SIG-M5 treated with dmso at 0.1 percent for 504 hours (cell line): ENCODE measurements around the gene GNG12.

Source experiments
- DNase-seq: peaks from one replicate; lab custom pipeline; 2025; ENCODE audit not compliant: unreplicated experiment; lab: John Stamatoyannopoulos, UW

Gene GNG12

DNA sequence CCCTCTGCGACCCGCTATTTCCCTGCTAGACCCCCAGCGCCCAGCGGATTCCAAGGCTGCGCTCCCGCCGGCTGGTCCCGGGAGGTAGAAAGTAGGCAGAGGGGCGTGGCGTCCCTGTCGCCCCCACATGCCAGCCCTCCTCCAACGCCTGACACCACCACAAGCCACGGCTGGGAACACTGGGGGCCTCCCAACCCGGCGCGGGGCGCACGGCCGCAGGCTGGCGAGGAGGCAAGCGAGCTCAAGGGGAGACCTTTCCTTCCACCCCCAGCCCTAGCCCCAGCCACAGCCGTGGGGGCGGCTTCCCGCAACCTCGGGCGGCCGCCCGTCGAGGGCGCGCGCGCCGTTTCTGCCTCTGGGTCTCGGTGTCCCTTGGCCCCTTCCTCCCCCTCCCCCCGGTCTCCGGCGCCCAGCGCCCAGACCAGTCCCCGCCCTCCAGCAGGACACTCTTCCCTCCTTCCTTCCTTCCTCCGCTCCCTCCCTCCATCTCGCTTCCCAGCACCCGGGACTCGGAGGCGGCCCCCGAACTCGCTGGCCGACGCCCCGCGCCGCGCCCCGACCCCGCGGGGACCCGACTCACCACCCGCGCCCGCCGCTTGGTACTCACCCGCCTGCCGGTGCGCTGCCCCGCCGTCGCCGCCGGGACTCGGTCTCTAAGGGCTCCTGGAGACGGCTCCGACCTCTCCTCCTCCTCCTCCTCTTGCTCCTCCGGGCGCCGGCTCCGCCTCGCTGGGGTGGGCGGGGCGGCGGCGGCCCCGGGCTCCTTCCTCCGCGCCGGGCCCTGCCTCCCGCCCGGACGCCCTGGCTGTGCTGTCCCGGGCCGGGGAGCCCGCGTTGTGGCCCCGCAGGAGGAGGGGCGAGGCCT lies at the start of gene GNG12:
TSS of gene GNG12 (minus strand) at position 731 of the 865 bp plus-strand sequence. CDS start 125,781 bp downstream, outside the sequence.
- no peak for DNase-seq

GRCh38 chr1:67882196-67882958 lies 49.1 kb upstream of the GNG12 start:
- no peak for DNase-seq

DNA sequence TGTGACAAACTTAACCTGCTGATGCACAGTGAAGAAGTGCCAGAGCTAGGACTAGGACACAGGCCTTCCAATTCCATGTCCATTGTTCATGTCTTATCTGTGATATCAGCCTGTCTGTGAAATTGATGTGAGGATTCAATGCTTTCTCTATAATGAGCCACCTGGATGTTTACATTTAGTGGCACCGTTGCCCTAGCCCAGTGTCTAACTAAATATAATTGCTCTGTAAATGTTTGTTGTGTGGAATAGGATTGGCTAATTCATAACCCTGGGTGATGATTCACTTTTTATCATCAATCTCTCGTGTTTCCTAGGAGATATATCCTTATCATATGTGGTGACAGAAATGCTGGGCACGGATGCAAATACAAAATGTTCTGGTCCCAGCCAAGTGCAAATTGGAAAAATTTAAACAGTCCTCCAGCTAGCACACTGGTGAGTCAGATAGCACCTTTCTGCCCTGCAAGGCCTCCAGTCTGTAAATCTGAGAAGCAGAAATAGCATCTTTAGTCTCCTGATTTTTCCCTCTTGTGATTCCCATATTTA lies 46.9 kb upstream of the GNG12 start:
- DNase-seq = no peak

DNA sequence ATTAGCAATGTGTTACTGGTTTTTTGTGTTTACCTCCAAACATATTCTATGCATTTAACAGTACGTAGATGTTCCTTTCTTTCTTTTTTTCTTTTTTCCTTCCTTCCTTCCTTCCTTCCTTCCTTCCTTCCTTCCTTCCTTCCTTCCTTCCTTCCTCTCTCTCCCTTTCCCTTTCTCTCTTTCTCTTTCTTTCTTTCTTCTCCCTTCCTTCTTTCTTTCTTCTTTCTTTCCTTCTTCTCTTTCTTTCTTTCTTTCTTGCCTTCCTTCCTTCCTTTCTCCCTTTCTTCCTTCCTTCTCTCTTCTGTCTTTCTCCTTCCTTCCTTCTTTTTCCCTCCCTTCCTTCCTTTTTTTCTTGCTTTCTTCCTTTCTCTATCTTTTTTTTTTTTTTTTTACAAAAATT lies 46.2 kb upstream of the GNG12 start:
- DNase-seq = no peak

DNA sequence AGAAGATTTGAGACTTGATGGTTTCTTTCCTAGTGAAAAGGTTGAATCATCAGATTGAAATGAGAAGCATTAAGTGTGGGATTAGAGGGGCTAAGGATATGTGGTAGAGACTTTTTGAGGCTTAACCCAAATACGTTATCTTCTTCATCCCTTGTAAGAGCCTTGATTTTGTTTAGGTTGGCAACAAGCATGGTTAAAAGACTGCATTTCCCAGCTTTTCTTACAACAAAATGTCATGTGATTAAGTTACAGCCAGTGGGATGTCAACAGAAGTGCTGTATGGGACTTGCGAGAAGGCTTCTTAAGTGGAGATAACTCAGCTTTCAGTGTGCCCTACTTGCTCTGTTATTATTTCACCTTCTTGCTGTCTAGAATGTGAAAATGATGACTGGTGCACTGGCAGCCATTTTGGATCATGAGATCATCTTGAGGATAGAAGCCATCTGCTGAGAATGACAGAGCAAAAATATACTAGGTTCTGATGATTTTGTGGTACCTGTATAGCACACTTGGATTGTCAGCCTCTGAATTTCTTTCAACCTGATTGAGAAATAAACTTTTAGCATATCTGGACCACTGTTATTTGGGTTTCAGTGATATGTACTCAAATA lies 41.3 kb upstream of the GNG12 start:
- no peak for DNase-seq

DNA sequence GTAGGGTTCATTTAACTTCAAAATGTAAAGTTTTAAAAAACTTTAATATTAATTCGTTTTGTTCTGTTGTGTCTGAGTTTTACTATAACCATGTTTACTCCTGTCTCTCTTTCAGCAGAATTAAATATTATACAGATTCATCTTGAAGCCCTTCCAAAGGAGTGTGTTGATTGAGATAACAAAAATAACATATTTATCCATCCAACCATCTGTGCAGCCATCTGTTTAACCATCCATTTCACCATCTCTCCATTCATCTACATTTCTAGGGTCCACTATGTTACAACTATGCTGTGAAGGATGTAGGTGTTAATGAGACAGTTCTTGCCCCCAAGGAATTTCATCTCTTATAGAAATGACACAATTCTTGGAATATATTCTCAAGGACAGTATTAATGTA lies 36.0 kb upstream of the GNG12 start:
- no peak for DNase-seq

GRCh38 chr1:67863637-67864036 lies 30.4 kb upstream of the GNG12 start:
- DNase-seq = no peak

DNA sequence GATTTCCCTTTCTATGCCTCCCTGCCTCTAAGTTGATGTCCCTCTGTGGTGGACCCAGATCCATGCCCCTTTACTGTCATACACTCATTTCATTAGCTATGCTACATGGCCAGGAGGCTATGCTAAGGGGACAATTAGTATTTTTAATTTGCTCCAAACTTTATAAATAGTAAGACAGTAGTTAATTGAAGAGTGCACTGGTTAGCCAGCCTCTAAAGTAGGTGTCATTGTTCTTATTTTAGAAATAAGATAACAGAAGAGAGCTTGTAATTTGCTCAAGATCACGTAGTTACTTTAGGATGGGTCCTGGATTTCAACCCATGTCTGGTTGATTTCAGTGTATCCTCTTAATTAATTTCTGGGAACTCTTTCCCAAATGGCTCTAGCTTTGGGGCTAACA lies 29.4 kb upstream of the GNG12 start:
- no peak for DNase-seq

DNA sequence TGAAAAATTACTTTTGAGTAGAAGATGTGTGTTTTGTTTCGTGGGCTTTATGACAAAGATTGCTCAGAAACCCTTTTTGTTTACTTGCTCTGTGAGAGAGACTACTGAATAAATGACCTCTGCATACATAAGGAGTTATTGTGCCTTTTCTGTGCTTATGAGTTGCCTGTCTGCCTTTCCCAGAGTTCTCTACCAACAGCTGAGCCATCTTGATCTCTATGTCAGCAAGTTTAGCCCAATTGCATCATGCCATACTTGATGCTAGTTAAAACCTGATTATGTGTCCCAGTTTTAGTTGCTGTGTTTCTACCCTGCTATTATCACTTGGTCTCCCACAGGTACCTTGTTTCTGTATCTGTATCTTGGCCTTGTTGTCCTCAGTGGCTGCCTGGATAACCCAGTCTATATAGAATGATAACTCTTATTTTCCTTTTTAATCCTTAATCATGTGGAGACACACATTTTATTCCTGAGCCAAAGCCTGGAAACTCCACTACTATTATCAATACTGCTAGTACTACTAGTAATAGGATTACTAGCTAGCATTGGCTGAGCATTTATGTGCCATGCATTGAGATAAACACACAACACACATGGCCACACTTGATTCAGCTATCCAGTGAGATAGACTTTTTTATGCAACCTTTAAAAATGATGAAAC lies 28.7 kb upstream of the GNG12 start:
- no peak for DNase-seq

DNA sequence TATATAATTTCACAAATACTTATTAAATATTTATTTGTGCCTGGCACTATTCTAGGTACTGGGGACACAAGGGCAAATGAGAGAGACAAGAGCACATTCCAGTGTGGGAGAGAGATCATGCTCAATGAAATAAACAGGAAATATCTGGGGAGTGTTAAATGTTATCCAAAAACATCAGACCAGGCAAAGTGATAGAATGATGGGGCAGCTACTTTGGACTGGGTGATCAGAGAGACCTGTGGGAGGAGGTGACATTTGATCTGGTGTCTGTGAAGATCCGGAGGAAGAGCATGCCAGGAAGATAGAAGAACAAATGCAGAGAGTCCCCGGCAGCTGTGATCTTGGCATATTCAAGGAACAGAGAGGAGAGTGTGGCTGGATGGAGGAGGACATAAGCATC lies 27.5 kb upstream of the GNG12 start:
- no peak for DNase-seq

GRCh38 chr1:67856921-67857320 lies 23.7 kb upstream of the GNG12 start:
- DNase-seq = no peak

DNA sequence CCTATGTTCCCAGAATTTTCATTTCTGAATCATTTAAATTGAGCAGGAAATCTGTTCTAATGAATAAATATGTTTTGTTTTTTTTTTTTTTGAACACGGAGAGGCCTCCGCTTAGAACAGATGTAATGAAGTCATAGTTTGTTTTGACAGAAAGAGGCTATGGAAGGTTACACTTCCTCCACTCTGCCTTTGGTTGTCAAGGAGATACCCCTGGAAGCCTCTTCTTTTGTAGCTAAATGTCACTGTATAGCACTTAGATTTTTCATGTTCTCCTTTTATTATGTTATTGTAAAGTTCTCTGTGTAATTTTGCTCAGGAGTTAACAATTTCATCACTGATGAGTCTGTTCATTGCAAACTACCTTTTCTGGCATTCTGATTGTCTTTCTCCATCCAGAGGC lies 22.7 kb upstream of the GNG12 start:
- no peak for DNase-seq

DNA sequence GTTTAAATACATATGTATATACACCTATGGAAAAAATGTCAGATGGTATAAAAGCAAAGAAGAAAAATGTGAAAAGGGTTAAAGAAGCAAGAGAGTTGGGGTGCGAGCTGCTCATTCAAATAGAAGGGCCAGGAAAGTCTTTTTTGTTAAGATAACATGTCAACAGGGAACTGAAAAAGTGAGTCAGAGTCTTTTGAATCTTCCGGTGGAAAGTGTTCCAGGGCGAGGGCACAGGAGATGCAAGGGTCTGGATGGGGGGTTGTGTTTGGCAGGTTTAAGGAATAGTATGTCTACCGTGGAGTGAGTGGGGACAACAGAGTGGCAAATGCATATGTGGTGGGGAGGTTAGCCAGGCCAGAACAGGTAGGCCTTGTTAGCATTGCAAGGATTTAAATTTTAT lies 22.2 kb upstream of the GNG12 start:
- no peak for DNase-seq

GRCh38 chr1:67853704-67854103 lies 20.4 kb upstream of the GNG12 start:
- peak; percentile 7 for DNase-seq

- no peak for DNase-seq
Observed at GRCh38 chr1:67851800-67852199, 18.5 kb upstream of the GNG12 start.

- no peak for DNase-seq
Observed at GRCh38 chr1:67850611-67851075, 17.4 kb upstream of the GNG12 start.

- peak; percentile 44 for DNase-seq
Observed at GRCh38 chr1:67850151-67850551, 16.9 kb upstream of the GNG12 start.

GRCh38 chr1:67847466-67847865 lies 14.2 kb upstream of the GNG12 start:
- DNase-seq = no peak

GRCh38 chr1:67846538-67846937 lies 13.3 kb upstream of the GNG12 start:
- no peak for DNase-seq

GRCh38 chr1:67844988-67845387 lies 11.7 kb upstream of the GNG12 start:
- no peak for DNase-seq

DNA sequence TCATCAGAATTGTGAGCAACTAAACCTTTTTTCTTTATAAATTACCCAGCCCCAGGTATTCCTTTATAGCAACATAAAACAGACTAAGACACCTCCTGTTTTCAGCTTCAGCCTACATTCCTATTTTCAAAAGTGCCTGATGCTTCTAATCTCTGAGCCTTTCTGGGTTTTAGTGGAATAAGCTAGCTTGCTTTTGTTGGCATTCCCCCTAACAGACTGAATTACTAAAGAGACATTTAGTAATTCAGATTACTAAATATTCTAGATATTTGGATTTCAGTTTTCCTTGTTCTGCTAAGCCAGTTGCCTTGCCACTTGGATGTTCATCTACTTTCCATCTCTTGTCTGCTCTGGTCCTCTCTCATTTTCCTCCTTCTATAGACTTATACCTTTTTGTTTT lies 10.5 kb upstream of the GNG12 start:
- DNase-seq = no peak
